ENCODE results near the gene FOSL1. TPM values are rescaled to one million over a fixed set of nuclear protein-coding genes. Genes with fewer than 3 reads are reported as not detected.

The FOSL1 gene
- total and polyA plus RNA-seq, 4 donors, result 0.17 to 0.20 TPM; not detected in 2

GRCh38 chr11:65886826-65887722, 13.1 kb downstream of the FOSL1 start:
- peak overlapping the region in 2 of 3 donors; percentile 62 to 93 for H3K4me3 ChIP-seq (ENCODE audit: low read depth in 1 of 3, low read length in 3 of 3)
- H3K27me3 ChIP-seq (ENCODE audit: control insufficient read depth in 4 of 4, insufficient read depth in 4 of 4, low read length in 3 of 4), result no peaks in the 10 kb centered on the region
- H3K4me1 ChIP-seq (ENCODE audit: control insufficient read depth in 4 of 4, insufficient read depth in 4 of 4, low read length in 3 of 4), result peaks cover 10 to 43% (median 27%) of the 10 kb centered on the region in 4 donors
- WGBS, result 90% methylated on average over 14 of the region's 14 CpGs
- no peak for DNase-seq (ENCODE audit: low spot score)
- peak overlapping the region in 1 of 2 donors; percentile 89 for H3K27ac ChIP-seq (ENCODE audit: low read depth in 1 of 2, low read length in 2 of 2)
- H3K36me3 ChIP-seq (ENCODE audit: control insufficient read depth in 4 of 4, insufficient read depth in 3 of 4, low read depth in 1 of 4, low read length in 3 of 4), result peaks cover 0 to 12% (median 2%) of the 10 kb centered on the region in 4 donors
- no peaks in the 10 kb centered on the region for H3K9me3 ChIP-seq (ENCODE audit: control insufficient read depth in 4 of 4, low read length in 3 of 4)
- no peak overlapping the region for H3K9ac ChIP-seq (ENCODE audit: low read depth in 1 of 2, low read length in 2 of 2)
- TF ChIP-seq SP1 (IDR thresholded peaks at IDR 0.05) (no peak), TAF1 (conservative IDR thresholded peaks at IDR 0.05) (no peak), HNF4G (IDR thresholded peaks at IDR 0.05) (no peak), ATF3 (IDR thresholded peaks at IDR 0.05) (no peak), EGR1 (IDR thresholded peaks at IDR 0.05; ENCODE audit: low read depth in 2 of 2) (no peak), NR2F2 (IDR thresholded peaks at IDR 0.05) (no peak), RXRA (IDR thresholded peaks at IDR 0.05) (no peak), FOXA2 (IDR thresholded peaks at IDR 0.05) (no peak), MAX (IDR thresholded peaks at IDR 0.05) (no peak), REST (IDR thresholded peaks at IDR 0.05) (no peak), JUND (IDR thresholded peaks at IDR 0.05) (no peak), CTCF (IDR thresholded peaks at IDR 0.05; ENCODE audit: low read depth, low read length, missing input control) (no peak), FOXA1 (IDR thresholded peaks at IDR 0.05) (no peak), RAD21 (IDR thresholded peaks at IDR 0.05) (no peak), YY1 (IDR thresholded peaks at IDR 0.05) (no peak), HNF4A (conservative IDR thresholded peaks at IDR 0.05) (no peak), GABPA (IDR thresholded peaks at IDR 0.05 in 1 of 2, conservative IDR thresholded peaks at IDR 0.05 in 1 of 2) (no peak), ZBTB33 (IDR thresholded peaks at IDR 0.05) (no peak)

Measured in liver (tissue), 9 donors.